Pancreas (tissue), 10 donors: ENCODE data around the gene HS6ST1. TPM values are rescaled to one million over a fixed set of nuclear protein-coding genes. Genes with fewer than 3 reads are reported as not detected.
A peak's percentile ranks its signal among the peaks of the same experiment; 100 is the strongest.

Source experiments
- ATAC-seq, 4 donors: fragments of 200-7000 bp; cut with Tn5 transposase; one replicate each; pipeline versions ENCODE4 v1.8.0 to v1.9.1; 2020; ENCODE audit warnings: mild to moderate bottlenecking in 4 of 4, moderate library complexity in 4 of 4
- DNase-seq, 6 donors: peaks; one replicate each; pipeline ENCODE4 v3.0.0-alpha.2; 2020
- FAIRE-seq: peaks from 2 replicates; lab custom pipeline; 2012; peaks lifted over from hg19 to GRCh38; lab: Jason Lieb, UNC
- H3K27ac ChIP-seq, 4 donors: fragments of 200-600 bp; sonication (generic); 1 replicate in 3 of 4; 2 replicates in 1 of 4; pipeline versions ENCODE4 v1.5.0 to v1.8.0; 2020
- H3K27me3 ChIP-seq, 4 donors: fragments of 200-600 bp; one replicate each; pipeline ENCODE4 v1.8.0; 2021
- H3K36me3 ChIP-seq, 3 donors: fragments of 200-600 bp; sonication (generic) in 1 of 3; one replicate each; pipeline versions ENCODE4 v1.5.0 to v1.8.0; 2020 to 2021
- H3K4me1 ChIP-seq, 3 donors: fragments of 200-600 bp; one replicate each; pipeline ENCODE4 v1.8.0; 2021
- H3K4me3 ChIP-seq, 4 donors: fragments of 200-600 bp; sonication (generic) in 2 of 4; one replicate each; pipeline versions ENCODE4 v1.5.0 to v1.8.0; 2020 to 2021
- H3K9me3 ChIP-seq, 4 donors: fragments of 200-600 bp; one replicate each; pipeline ENCODE4 v1.8.0; 2021
- CTCF ChIP-seq, 4 donors: fragments of 200-600 bp; sonication (generic) in 3 of 4; IDR thresholded peaks; one replicate each; pipeline versions ENCODE4 v1.5.0 to v1.8.0; 2021; ENCODE audit warnings: antibody characterized with exemption in 4 of 4
- WGBS, 2 donors: extraction: QIAGEN DNeasy Blood & Tissue Kit; methylation state at CpG; one replicate each; pipeline ENCODE4 v1.1.7; 2013; 5-methylcytosine and 5-hydroxymethylcytosine counted together
- intact Hi-C, 3 donors: fragments of 100-400 bp; cut with DNase I; formaldehyde crosslinking; loops; one replicate each; pipeline versions ENCODE4 v1.11.1 to v1.14.2; 2022
- polyA plus RNA-seq, 2 donors: library from polyadenylated mRNA; stranded (reverse); fragments of 200-250 nt; gene quantifications; one replicate each; pipeline ENCODE4 v1.2.3, GENCODE V29; 2013
- total RNA-seq, 6 donors: library from RNA; stranded (reverse); fragmentation: NEBNext Ultra II Directional in 4 of 6; extraction: Animal tissue kit (Norgen Biotek cat#: 25700) in 4 of 6; gene quantifications; one replicate each; pipeline versions ENCODE4 v1.2.1 to v1.2.4, GENCODE V29; 2021 to 2023
- donor health status: healthy with polysubstance abuse.
- donor health status: DM: no; HTN: no; CAD: no; lungs with moderate emphysema.
- donor health status: DM: no; HTN: no; CAD: no.
- donor health status: control.
- donor health status: control.
- donor health status: Bipolar disorder and iron deficiency.
- donor health status: DM: yes; HTN: yes; CAD: no.
- donor health status: DM: no; HTN: no; CAD: no.
- donor health status: DM: no; HTN: no; CAD: no.
- donor health status: DM: yes; HTN: yes; CAD: no.

HS6ST1 gene
- total and polyA plus RNA-seq, 8 donors = 20.7 to 47.8 (median 25.5) TPM

- FAIRE-seq (no peak), DNase-seq (no peak), ATAC-seq (no peak)
- H3K9me3 ChIP-seq = no peaks in the 10 kb centered on the region
- no peaks in the 10 kb centered on the region for H3K36me3 ChIP-seq
- H3K27ac ChIP-seq = no peak overlapping the region
- intact Hi-C loops = no loop called here
- TF ChIP-seq CTCF (IDR thresholded peaks at IDR 0.05) = no peak
- WGBS, 2 donors = 88 to 90% methylated on average over 12 of the region's 12 CpGs
- H3K4me3 ChIP-seq = no peak overlapping the region
- no peaks in the 10 kb centered on the region for H3K4me1 ChIP-seq
- H3K27me3 ChIP-seq = no peaks in the 10 kb centered on the region
Observed at GRCh38 chr2:128264881-128265607, 53.6 kb downstream of the HS6ST1 start.

GRCh38 chr2:128263902-128264331 lies 54.8 kb downstream of the HS6ST1 start:
- no peaks in the 10 kb centered on the region for H3K36me3 ChIP-seq
- H3K27ac ChIP-seq = no peak overlapping the region
- DNase-seq (no peak), ATAC-seq (no peak), FAIRE-seq (no peak)
- no peak overlapping the region for H3K4me3 ChIP-seq
- no peak for TF ChIP-seq CTCF (IDR thresholded peaks at IDR 0.05)
- intact Hi-C loops = no loop called here
- no peaks in the 10 kb centered on the region for H3K4me1 ChIP-seq
- WGBS, 2 donors = 93% methylated on average over 9 of the region's 9 CpGs
- no peaks in the 10 kb centered on the region for H3K27me3 ChIP-seq
- H3K9me3 ChIP-seq = no peaks in the 10 kb centered on the region

- H3K4me1 ChIP-seq = no peaks in the 10 kb centered on the region
- FAIRE-seq (no peak), DNase-seq (peak in 2 of 6 donors; percentile 18 to 76), ATAC-seq (peak in 1 of 4 donors; percentile 7)
- no peaks in the 10 kb centered on the region for H3K9me3 ChIP-seq
- no peak for TF ChIP-seq CTCF (IDR thresholded peaks at IDR 0.05)
- intact Hi-C loops = no loop called here
- no peak overlapping the region for H3K4me3 ChIP-seq
- no peaks in the 10 kb centered on the region for H3K36me3 ChIP-seq
- H3K27ac ChIP-seq = no peak overlapping the region
- WGBS, 2 donors = 89 to 91% methylated on average over 20 of the region's 20 CpGs
- no peaks in the 10 kb centered on the region for H3K27me3 ChIP-seq
Observed at GRCh38 chr2:128262315-128263253, 56.1 kb downstream of the HS6ST1 start.

GRCh38 chr2:128261245-128262128 lies 57.2 kb downstream of the HS6ST1 start:
- no peak for FAIRE-seq
- no peak for TF ChIP-seq CTCF (IDR thresholded peaks at IDR 0.05)
- Histone ChIP-seq H3K9me3 (no peaks in the 10 kb centered on the region), H3K4me3 (no peak overlapping the region), H3K4me1 (no peaks in the 10 kb centered on the region), H3K36me3 (no peaks in the 10 kb centered on the region), H3K27me3 (no peaks in the 10 kb centered on the region), H3K27ac (no peak overlapping the region)
- intact Hi-C loops = no loop called here
- DNase-seq = peak in 2 of 6 donors; percentile 56 to 71
- 81 to 84% methylated on average over 26 of the region's 26 CpGs for WGBS, 2 donors
- ATAC-seq = peak in 2 of 4 donors; percentile 11 to 22
